Prostate gland (tissue), 2 donors: ENCODE measurements around the gene PSMB8. TPM values are rescaled to one million over a fixed set of nuclear protein-coding genes. Genes with fewer than 3 reads are reported as not detected.

ENCODE experiments used
- DNase-seq: peaks from one replicate; pipeline ENCODE4 v3.0.0-alpha.2; 2019; ENCODE audit warnings: low spot score
- H3K27ac ChIP-seq, 2 donors: fragments of 200-600 bp; sonication (generic); 2 replicates each; pipeline ENCODE4 v1.5.1; 2017 to 2019
- H3K27me3 ChIP-seq: fragments of 200-600 bp; sonication (generic); replicated peaks from 2 replicates; pipeline ENCODE4 v1.5.1; 2019; ENCODE audit not compliant: insufficient read depth
- H3K36me3 ChIP-seq, 2 donors: fragments of 200-600 bp; sonication (generic); 1 replicate in 1 of 2; 2 replicates in 1 of 2; pipeline versions ENCODE4 v1.5.1 to v1.8.1; 2017 to 2019
- H3K4me1 ChIP-seq: fragments of 200-600 bp; sonication (generic); replicated peaks from 2 replicates; pipeline ENCODE4 v1.5.1; 2019
- H3K4me3 ChIP-seq, 2 donors: fragments of 200-600 bp; sonication (generic); 2 replicates each; pipeline ENCODE4 v1.5.1; 2017 to 2019
- H3K9me3 ChIP-seq: fragments of 200-600 bp; sonication (generic); 2 replicates; pipeline ENCODE4 v1.5.1; 2017
- POLR2A ChIP-seq: fragments of 450-650 bp; IDR thresholded peaks from one replicate; pipeline ENCODE4 v1.6.1; 2016; ENCODE audit warnings: antibody characterized with exemption, mild to moderate bottlenecking
- POLR2AphosphoS5 ChIP-seq: sonication (generic); formaldehyde crosslinking; IDR thresholded peaks from one replicate; pipeline ENCODE4 v1.6.1; 2017; ENCODE audit warnings: antibody characterized with exemption
- WGBS: methylation state at CpG from one replicate; pipeline ENCODE4 v1.1.5; 2018; 5-methylcytosine and 5-hydroxymethylcytosine counted together
- intact Hi-C: fragments of 100-400 bp; cut with DNase I; formaldehyde crosslinking; loops from one replicate; pipeline ENCODE4 v1.14.2; 2022
- total RNA-seq, 2 donors: library from RNA; depleted of rRNA; stranded (reverse); fragments of >200 nt; gene quantifications; one replicate each; pipeline ENCODE4 v1.1.0, GENCODE V29; 2016
- TF ChIP-seq, protein P1 (sequence below), 4 experiments: fragments of 200-600 bp in 2 of 4; fragments of 450-650 bp in 2 of 4; sonication (generic) in 2 of 4; IDR thresholded peaks; 1 replicate in 3 of 4; 2 replicates in 1 of 4; pipeline ENCODE4 v1.5.1; 2016 to 2019; ENCODE audit warnings: antibody characterized with exemption in 4 of 4, mild to moderate bottlenecking in 2 of 4, moderate library complexity in 2 of 4

PSMB8 gene
- total RNA-seq, 2 donors from 2014 or later, result 30.7 to 47.3 TPM

DNA sequence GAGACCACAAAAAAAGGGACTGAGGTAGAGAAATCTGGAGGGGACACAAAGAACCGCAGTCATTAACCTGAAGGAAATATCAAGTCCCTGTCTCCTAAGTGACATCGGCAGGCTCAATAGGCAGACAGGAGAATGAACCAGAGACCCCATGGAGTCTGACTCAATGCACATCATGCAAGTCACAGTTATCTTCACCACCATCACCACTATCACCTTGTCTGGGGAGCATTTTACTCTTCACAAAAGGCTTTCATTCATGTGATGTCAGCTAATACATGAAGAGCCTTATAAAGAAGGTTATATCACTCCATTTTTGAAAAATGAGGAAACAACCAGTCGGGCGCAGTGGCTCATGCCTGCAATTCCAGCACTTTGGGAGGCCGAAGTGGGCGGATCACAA lies 5.3 kb upstream of the PSMB8 start:
- no peaks in the 10 kb centered on the region for H3K27me3 ChIP-seq
- intact Hi-C loops, result no loop called here
- no peak overlapping the region for H3K4me3 ChIP-seq
- no peak overlapping the region for H3K27ac ChIP-seq
- H3K4me1 ChIP-seq, result peaks cover 7% of the 10 kb centered on the region
- H3K9me3 ChIP-seq, result no peaks in the 10 kb centered on the region
- 85% methylated on average over 6 of the region's 6 CpGs for WGBS
- DNase-seq, result no peak
- H3K36me3 ChIP-seq, result peaks cover 0 to 13% of the 10 kb centered on the region in 2 donors
- TF ChIP-seq POLR2A (no peak), POLR2AphosphoS5 (no peak)
- TF ChIP-seq, protein P1, sequence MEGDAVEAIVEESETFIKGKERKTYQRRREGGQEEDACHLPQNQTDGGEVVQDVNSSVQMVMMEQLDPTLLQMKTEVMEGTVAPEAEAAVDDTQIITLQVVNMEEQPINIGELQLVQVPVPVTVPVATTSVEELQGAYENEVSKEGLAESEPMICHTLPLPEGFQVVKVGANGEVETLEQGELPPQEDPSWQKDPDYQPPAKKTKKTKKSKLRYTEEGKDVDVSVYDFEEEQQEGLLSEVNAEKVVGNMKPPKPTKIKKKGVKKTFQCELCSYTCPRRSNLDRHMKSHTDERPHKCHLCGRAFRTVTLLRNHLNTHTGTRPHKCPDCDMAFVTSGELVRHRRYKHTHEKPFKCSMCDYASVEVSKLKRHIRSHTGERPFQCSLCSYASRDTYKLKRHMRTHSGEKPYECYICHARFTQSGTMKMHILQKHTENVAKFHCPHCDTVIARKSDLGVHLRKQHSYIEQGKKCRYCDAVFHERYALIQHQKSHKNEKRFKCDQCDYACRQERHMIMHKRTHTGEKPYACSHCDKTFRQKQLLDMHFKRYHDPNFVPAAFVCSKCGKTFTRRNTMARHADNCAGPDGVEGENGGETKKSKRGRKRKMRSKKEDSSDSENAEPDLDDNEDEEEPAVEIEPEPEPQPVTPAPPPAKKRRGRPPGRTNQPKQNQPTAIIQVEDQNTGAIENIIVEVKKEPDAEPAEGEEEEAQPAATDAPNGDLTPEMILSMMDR (IDR thresholded peaks at IDR 0.05), result no peak

DNA sequence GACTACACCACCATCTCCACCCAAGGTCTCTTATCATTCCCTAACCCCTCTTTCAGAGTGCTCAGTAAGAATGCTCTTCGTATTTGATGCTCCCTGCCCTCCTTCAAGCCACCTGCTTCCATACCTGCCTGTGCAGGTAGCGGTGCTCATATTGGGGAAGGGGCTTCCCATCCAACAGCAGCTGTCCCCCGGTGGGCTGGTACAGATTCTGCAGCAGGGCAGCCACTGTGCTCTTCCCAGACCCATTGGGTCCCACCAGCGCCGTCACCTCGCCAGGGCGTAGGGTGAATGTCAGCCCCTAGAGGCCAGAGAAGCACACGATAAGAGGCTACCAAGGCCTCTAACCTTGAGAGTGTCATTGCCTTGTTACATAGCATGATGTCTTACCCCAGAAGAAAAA lies 3.9 kb upstream of the PSMB8 start:
- Histone ChIP-seq H3K4me1 (peaks cover 10% of the 10 kb centered on the region), H3K27ac (no peak overlapping the region), H3K27me3 (no peaks in the 10 kb centered on the region), H3K36me3 (peaks cover 0 to 13% of the 10 kb centered on the region in 2 donors), H3K4me3 (no peak overlapping the region), H3K9me3 (no peaks in the 10 kb centered on the region)
- intact Hi-C loops, result no loop called here
- TF ChIP-seq, protein P1 (IDR thresholded peaks at IDR 0.05), result no peak
- TF ChIP-seq POLR2A, result no peak
- WGBS, result 83% methylated on average over 8 of the region's 8 CpGs
- no peak for DNase-seq

DNA sequence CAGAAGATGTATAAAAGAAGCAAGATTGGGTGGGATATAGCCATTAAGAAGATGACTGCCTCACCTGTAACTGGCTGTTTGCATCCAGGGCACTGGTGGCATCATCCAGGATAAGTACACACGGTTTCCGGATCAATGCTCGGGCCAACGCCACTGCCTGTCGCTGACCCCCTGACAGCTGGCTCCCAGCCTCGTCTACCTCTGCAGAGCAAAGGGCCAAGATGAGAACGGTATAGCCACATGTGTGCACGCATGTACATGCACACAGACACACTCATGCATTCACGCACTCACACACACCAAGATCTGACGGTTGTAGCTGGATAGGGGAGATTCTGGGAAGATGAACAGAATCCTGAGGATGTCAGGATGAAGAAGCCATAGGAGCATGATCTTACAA lies 3.2 kb upstream of the PSMB8 start:
- H3K4me1 ChIP-seq, result peaks cover 4% of the 10 kb centered on the region
- H3K27me3 ChIP-seq, result no peaks in the 10 kb centered on the region
- no peak overlapping the region for H3K27ac ChIP-seq
- no peaks in the 10 kb centered on the region for H3K9me3 ChIP-seq
- TF ChIP-seq POLR2AphosphoS5, result no peak
- TF ChIP-seq, protein P1 (IDR thresholded peaks at IDR 0.05), result no peak
- no peak for TF ChIP-seq POLR2A
- intact Hi-C loops, result no loop called here
- H3K36me3 ChIP-seq, result peaks cover 0 to 13% of the 10 kb centered on the region in 2 donors
- no peak overlapping the region for H3K4me3 ChIP-seq
- no peak for DNase-seq
- WGBS, result 95% methylated on average over 10 of the region's 10 CpGs

DNA sequence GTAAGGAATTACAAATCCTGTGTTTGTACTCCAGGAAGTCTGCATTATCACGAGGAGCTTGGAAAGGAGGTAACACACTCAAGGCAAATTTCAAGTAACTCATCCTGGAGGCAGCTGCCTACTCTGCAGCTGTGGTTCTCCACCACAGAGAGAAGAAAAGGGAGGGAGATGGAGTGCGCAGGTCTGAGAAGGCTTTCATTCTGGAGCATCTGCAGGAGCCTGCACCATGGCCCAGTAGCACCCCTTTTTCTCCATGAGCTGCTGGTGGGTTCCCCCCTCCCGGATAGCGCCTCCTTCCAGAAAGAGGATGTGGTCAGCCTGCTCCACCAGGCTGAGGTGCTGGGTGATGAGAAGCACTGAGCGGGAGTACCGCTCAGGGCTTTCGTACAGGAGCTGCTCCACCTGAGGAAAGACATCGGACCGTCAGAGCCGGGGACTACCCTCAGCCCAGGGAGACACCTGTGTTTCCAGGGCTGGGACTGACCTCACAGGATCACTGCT lies 1.6 kb upstream of the PSMB8 start:
- WGBS, result 79% methylated on average over 10 of the region's 10 CpGs
- Histone ChIP-seq H3K36me3 (peaks cover 0 to 13% of the 10 kb centered on the region in 2 donors), H3K9me3 (no peaks in the 10 kb centered on the region), H3K4me3 (peak overlapping the region; percentile 72 to 75), H3K27ac (peak overlapping the region; percentile 91 to 95), H3K4me1 (peaks cover 2% of the 10 kb centered on the region), H3K27me3 (no peaks in the 10 kb centered on the region)
- no peak for TF ChIP-seq POLR2AphosphoS5
- TF ChIP-seq, protein P1 (IDR thresholded peaks at IDR 0.05), result no peak
- no peak for TF ChIP-seq POLR2A
- no peak for DNase-seq
- intact Hi-C loops, result no loop called here

DNA sequence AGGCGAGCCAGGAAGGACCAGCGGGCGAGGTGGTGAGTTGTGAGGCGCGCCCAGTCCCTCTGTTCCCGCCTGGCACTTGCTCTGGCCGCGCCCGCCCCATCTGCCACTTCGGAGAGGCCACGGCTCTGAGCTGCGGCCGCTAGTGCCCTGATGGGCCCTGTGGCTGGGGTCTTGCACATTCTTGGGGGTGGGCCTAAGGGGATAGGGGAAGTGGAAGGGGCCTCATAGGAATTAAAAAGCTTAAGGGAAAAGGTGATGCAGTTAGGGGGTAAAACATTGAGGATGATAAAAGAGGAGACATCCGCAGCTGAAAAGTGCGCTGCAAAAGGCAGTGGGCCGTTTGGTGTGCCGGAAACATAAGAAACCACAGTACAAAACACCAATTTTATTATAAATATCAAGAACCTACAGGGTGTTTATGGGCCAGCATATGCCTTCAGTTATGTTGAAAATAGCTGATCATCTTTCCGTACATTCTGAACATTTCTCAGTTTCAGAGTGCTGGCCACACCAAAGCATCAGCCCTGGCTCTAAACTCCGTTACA lies 1.1 kb upstream of the PSMB8 start:
- 28% methylated on average over 19 of the region's 19 CpGs for WGBS
- TF ChIP-seq POLR2A, result peak; percentile 88
- TF ChIP-seq, protein P1 (IDR thresholded peaks at IDR 0.05), result no peak
- TF ChIP-seq POLR2AphosphoS5, result no peak
- H3K27ac ChIP-seq, result peak overlapping the region; percentile 91 to 95
- H3K4me1 ChIP-seq, result peaks cover 2% of the 10 kb centered on the region
- peaks cover 0 to 13% of the 10 kb centered on the region in 2 donors for H3K36me3 ChIP-seq
- no peaks in the 10 kb centered on the region for H3K27me3 ChIP-seq
- H3K4me3 ChIP-seq, result peak overlapping the region; percentile 72 to 75
- no peak for DNase-seq
- H3K9me3 ChIP-seq, result no peaks in the 10 kb centered on the region
- intact Hi-C loops, result loop anchor here (5.0 kb wide), 1 partner anchor 122 kb away; the partner anchor contains the start of gene BRD2
